H1 (cell line): ENCODE results near the gene FRMD5. TPM values are rescaled to one million over a fixed set of nuclear protein-coding genes. Genes with fewer than 3 reads are reported as not detected.

Experiments used
- HDAC6 ChIP-seq: IDR thresholded peaks from one replicate; pipeline ENCODE4 v1.7.1; 2012; ENCODE audit warnings: low read depth, mild to moderate bottlenecking, inconsistent platforms, low read length, moderate library complexity
- NANOG ChIP-seq: IDR thresholded peaks from 2 replicates; pipeline ENCODE4 v1.6.1; 2011; ENCODE audit warnings: low read length, low read depth, mild to moderate bottlenecking, inconsistent platforms; ENCODE audit not compliant: insufficient read depth, poor library complexity, severe bottlenecking
- SIX5 ChIP-seq: IDR thresholded peaks from 2 replicates; pipeline ENCODE4 v1.6.1; 2011; ENCODE audit warnings: mild to moderate bottlenecking, low read depth, low read length
- polyA plus RNA-seq, 7 experiments: library from polyadenylated mRNA; depleted of rRNA in 3 of 7; stranded (reverse) in 5 of 7; unstranded in 2 of 7; fragments of >200 nt in 5 of 7; fragments of 200-250 nt in 2 of 7; gene quantifications; 1 replicate in 5 of 7; 2 replicates in 1 of 7; 4 replicates in 1 of 7; pipeline versions ENCODE4 v1.2.1 to v1.2.3, GENCODE V29; 2011 to 2013; ENCODE audit warnings: missing spikeins in 2 of 7, mixed read lengths in 2 of 7
- total RNA-seq: library from RNA; stranded (reverse); fragmentation: NEBNext Ultra II Directional; extraction: Animal tissue kit (Norgen Biotek cat#: 25700); gene quantifications from 2 replicates; pipeline ENCODE4 v1.2.1, GENCODE V29; 2021
- TF ChIP-seq, protein P1 (sequence below): IDR thresholded peaks from 2 replicates; pipeline ENCODE4 v1.6.1; 2011; ENCODE audit warnings: low read depth, mild to moderate bottlenecking, low read length; ENCODE audit not compliant: insufficient read depth
- TF ChIP-seq, protein P2 (sequence below), 3 experiments: IDR thresholded peaks; 1 replicate in 2 of 3; 2 replicates in 1 of 3; pipeline versions ENCODE4 v1.5.1 to v1.6.1; 2011; ENCODE audit warnings: low read length in 3 of 3, mild to moderate bottlenecking in 3 of 3, inconsistent platforms in 2 of 3, low read depth in 1 of 3, moderate library complexity in 1 of 3; ENCODE audit not compliant: insufficient read depth in 1 of 3; ENCODE audit errors: control extremely low read depth in 1 of 3

Gene FRMD5
- total and polyA plus RNA-seq, 2 of the 8 experiments (the other 6 are each of a cell fraction or from before 2014, with no cell fraction given): 10.1 to 12.6 TPM

DNA sequence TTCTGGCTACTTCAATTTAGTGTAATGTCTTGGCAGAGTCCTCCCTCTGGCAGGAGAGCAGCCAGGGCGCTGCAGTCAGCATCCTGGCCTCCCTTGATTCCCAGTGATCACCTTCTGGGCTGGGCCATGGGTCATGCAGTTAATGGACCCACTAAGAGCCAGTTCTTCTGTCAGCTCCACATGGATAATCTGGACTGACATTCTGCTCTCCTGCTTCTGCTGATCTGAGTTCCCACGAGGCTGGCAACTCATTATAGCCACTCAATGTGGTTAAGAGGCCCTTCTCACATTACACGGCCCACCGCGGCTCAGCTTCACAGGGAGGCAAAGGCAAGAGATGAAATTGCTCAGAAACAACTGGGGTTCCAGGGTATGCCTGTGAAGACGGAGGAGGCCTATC, 274.3 kb downstream of the FRMD5 start (continued):
- TF ChIP-seq, protein P1, sequence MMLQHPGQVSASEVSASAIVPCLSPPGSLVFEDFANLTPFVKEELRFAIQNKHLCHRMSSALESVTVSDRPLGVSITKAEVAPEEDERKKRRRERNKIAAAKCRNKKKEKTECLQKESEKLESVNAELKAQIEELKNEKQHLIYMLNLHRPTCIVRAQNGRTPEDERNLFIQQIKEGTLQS: no peak
- TF ChIP-seq, protein P2, sequence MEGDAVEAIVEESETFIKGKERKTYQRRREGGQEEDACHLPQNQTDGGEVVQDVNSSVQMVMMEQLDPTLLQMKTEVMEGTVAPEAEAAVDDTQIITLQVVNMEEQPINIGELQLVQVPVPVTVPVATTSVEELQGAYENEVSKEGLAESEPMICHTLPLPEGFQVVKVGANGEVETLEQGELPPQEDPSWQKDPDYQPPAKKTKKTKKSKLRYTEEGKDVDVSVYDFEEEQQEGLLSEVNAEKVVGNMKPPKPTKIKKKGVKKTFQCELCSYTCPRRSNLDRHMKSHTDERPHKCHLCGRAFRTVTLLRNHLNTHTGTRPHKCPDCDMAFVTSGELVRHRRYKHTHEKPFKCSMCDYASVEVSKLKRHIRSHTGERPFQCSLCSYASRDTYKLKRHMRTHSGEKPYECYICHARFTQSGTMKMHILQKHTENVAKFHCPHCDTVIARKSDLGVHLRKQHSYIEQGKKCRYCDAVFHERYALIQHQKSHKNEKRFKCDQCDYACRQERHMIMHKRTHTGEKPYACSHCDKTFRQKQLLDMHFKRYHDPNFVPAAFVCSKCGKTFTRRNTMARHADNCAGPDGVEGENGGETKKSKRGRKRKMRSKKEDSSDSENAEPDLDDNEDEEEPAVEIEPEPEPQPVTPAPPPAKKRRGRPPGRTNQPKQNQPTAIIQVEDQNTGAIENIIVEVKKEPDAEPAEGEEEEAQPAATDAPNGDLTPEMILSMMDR (IDR thresholded peaks at IDR 0.05; ENCODE audit: control extremely low read depth in 1 of 3, insufficient read depth in 1 of 3, low read depth in 1 of 3, low read length in 3 of 3): no peak
- no peak for TF ChIP-seq NANOG
- TF ChIP-seq HDAC6: no peak
- no peak for TF ChIP-seq SIX5
